ENCODE data around the gene POLL. TPM values are rescaled to one million over a fixed set of nuclear protein-coding genes. Genes with fewer than 3 reads are reported as not detected.

Gene POLL
- total RNA-seq, 1 donor from 2014 or later, result 27.8 TPM

DNA sequence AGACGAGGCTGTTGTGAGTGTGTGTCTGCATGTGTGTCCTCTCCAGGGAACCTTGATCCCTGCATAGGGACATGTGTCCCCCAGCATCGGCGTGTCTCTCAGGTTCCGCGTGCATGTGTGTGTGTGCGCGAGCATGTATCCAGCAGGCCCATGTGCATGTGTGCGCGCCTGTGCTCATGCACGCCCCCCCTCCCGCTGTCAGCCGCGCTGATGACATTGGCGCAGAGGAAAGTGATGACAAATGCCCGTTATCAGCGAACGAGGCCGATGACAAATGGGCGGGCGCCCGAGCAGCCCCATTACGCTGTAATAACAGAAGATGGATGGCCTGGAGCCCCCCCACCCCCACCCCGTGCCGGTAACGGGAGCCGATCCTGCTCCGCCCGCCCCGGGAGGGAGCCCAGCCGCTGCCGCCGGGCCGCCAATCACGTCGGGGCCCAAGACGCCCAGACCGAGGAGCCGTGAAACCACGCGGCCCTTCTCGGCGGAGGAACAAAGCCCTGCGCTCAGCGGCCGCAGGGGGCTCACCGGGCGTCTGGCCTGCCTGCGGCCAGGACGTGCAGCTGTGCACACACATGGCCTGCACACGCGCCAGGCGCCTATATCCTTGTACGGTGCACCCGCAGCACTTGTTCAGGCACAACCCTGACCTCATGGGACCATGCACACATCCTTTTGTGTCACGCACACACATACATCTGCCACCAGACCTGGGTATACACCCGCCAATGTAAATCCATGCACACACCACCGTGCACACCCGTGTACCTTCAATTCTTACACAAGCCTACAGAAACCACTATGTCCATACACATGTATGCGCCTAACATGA is 21.5 kb downstream of the POLL start:
- TF ChIP-seq, protein P1, sequence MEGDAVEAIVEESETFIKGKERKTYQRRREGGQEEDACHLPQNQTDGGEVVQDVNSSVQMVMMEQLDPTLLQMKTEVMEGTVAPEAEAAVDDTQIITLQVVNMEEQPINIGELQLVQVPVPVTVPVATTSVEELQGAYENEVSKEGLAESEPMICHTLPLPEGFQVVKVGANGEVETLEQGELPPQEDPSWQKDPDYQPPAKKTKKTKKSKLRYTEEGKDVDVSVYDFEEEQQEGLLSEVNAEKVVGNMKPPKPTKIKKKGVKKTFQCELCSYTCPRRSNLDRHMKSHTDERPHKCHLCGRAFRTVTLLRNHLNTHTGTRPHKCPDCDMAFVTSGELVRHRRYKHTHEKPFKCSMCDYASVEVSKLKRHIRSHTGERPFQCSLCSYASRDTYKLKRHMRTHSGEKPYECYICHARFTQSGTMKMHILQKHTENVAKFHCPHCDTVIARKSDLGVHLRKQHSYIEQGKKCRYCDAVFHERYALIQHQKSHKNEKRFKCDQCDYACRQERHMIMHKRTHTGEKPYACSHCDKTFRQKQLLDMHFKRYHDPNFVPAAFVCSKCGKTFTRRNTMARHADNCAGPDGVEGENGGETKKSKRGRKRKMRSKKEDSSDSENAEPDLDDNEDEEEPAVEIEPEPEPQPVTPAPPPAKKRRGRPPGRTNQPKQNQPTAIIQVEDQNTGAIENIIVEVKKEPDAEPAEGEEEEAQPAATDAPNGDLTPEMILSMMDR (IDR thresholded peaks at IDR 0.05; ENCODE audit: insufficient read depth, low read depth, low read length), result no peak
- TF ChIP-seq EZH2 (IDR thresholded peaks at IDR 0.05; ENCODE audit: insufficient read depth, low read length), result peak; percentile 67
- Histone ChIP-seq H3K4me2 (ENCODE audit: low read length) (peak overlapping the region; percentile 79), H3K9ac (ENCODE audit: low read length) (no peak overlapping the region), H3K4me3 (ENCODE audit: insufficient read depth, low read depth, low read length) (peak overlapping the region; percentile 28), H3K79me2 (ENCODE audit: insufficient read depth, low read length) (no peaks in the 10 kb centered on the region), H3K9me3 (ENCODE audit: insufficient read depth, low read depth, low read length) (no peaks in the 10 kb centered on the region), H3K4me1 (ENCODE audit: insufficient read depth, low read length) (peaks cover 15% of the 10 kb centered on the region), H3K27ac (ENCODE audit: low read depth, low read length) (no peak overlapping the region), H3K36me3 (ENCODE audit: insufficient read depth, low read length) (no peaks in the 10 kb centered on the region), H3K27me3 (ENCODE audit: insufficient read depth, low read length) (peaks cover 25% of the 10 kb centered on the region), H2AFZ (ENCODE audit: low read depth, low read length) (peak overlapping the region; percentile 28), H4K20me1 (ENCODE audit: insufficient read depth, low read length) (no peaks in the 10 kb centered on the region)
- H3K4me1 Mint-ChIP-seq (ENCODE audit: low read depth, unreplicated experiment), result no peaks in the 10 kb centered on the region
- H3K27ac Mint-ChIP-seq (ENCODE audit: unreplicated experiment), result no peak overlapping the region
- H3K27me3 Mint-ChIP-seq (ENCODE audit: low read depth, unreplicated experiment), result peaks cover 61% of the 10 kb centered on the region
- H3K9me3 Mint-ChIP-seq (ENCODE audit: unreplicated experiment), result no peaks in the 10 kb centered on the region
- peaks cover 4% of the 10 kb centered on the region for H3K36me3 Mint-ChIP-seq (ENCODE audit: low read depth, unreplicated experiment)
- no peak overlapping the region for H3K4me3 Mint-ChIP-seq (ENCODE audit: unreplicated experiment)
- peak; percentile 5 for DNase-seq (ENCODE audit: low read depth)
- FAIRE-seq, result no peak

DNA sequence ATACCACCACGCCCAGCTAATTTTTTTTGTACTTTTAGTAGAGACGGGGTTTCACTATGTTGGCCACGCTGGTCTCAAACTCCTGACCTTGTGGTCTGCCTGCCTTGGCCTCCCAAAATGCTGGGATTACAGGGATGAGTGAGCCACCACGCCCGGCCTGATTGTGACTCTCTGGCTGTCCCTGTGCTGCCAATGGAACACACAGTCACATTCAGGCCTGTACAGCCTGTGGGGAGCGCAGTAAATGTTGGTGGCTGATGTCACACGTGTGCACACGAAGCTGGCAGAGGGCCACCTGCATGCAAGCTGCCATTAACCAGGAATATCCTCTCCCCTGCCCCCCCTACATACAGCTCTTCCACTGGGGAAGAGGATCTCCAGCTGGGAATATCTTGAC is 22.1 kb downstream of the POLL start:
- H3K27me3 Mint-ChIP-seq (ENCODE audit: low read depth, unreplicated experiment), result peaks cover 55% of the 10 kb centered on the region
- H3K27me3 ChIP-seq (ENCODE audit: insufficient read depth, low read length), result peaks cover 25% of the 10 kb centered on the region

More for the DNA sequence above, 22.1 kb downstream of the POLL start:
- no peak overlapping the region for H3K9ac ChIP-seq (ENCODE audit: low read length)
- peak overlapping the region; percentile 28 for H3K4me3 ChIP-seq (ENCODE audit: insufficient read depth, low read depth, low read length)
- peaks cover 7% of the 10 kb centered on the region for H3K36me3 Mint-ChIP-seq (ENCODE audit: low read depth, unreplicated experiment)
- peaks cover 15% of the 10 kb centered on the region for H3K4me1 ChIP-seq (ENCODE audit: insufficient read depth, low read length)
- H3K9me3 ChIP-seq (ENCODE audit: insufficient read depth, low read depth, low read length), result no peaks in the 10 kb centered on the region
- peak overlapping the region; percentile 79 for H3K4me2 ChIP-seq (ENCODE audit: low read length)
- H2AFZ ChIP-seq (ENCODE audit: low read depth, low read length), result no peak overlapping the region
- H4K20me1 ChIP-seq (ENCODE audit: insufficient read depth, low read length), result no peaks in the 10 kb centered on the region
- DNase-seq (ENCODE audit: low read depth), result no peak
- H3K27ac ChIP-seq (ENCODE audit: low read depth, low read length), result no peak overlapping the region
- no peaks in the 10 kb centered on the region for H3K4me1 Mint-ChIP-seq (ENCODE audit: low read depth, unreplicated experiment)
- no peak for FAIRE-seq
- H3K4me3 Mint-ChIP-seq (ENCODE audit: unreplicated experiment), result no peak overlapping the region
- H3K79me2 ChIP-seq (ENCODE audit: insufficient read depth, low read length), result no peaks in the 10 kb centered on the region
- H3K36me3 ChIP-seq (ENCODE audit: insufficient read depth, low read length), result no peaks in the 10 kb centered on the region
- H3K27ac Mint-ChIP-seq (ENCODE audit: unreplicated experiment), result no peak overlapping the region
- H3K9me3 Mint-ChIP-seq (ENCODE audit: unreplicated experiment), result no peaks in the 10 kb centered on the region
- no peak for TF ChIP-seq EZH2 (IDR thresholded peaks at IDR 0.05; ENCODE audit: insufficient read depth, low read length)
- TF ChIP-seq, protein P1 (IDR thresholded peaks at IDR 0.05; ENCODE audit: insufficient read depth, low read depth, low read length), result no peak
